ENCODE results near the gene FAM124A. TPM values are rescaled to one million over a fixed set of nuclear protein-coding genes. Genes with fewer than 3 reads are reported as not detected.

The FAM124A gene
- total RNA-seq, 1 experiment from 2014 or later: 3.1 TPM

DNA sequence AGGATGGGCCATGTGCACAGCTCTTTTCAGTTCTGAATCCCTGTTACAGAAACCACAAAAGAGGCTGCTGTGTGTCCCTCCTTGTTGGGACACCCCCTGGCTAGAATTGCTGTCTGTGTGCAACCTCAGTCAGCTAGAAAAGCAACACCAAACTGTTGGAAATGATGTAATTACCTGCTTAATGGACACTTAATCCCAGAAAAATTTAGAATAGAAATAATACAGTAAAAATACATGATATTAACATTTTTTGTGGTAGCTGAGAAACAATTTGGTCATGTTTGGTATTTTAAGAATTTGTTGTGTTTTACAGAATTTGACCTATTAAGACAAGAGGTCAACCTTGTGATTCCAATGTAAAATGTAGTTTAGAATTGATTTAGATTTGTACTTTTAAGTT, 46.8 kb downstream of the FAM124A start:
- H3K79me2 ChIP-seq (ENCODE audit: insufficient read depth, low read length): no peaks in the 10 kb centered on the region
- no peaks in the 10 kb centered on the region for H3K27me3 ChIP-seq (ENCODE audit: insufficient read depth, low read length)
- no peaks in the 10 kb centered on the region for H3K4me1 ChIP-seq (ENCODE audit: control insufficient read depth in 1 of 2, insufficient read depth in 2 of 2, low read length in 2 of 2)
- no peaks in the 10 kb centered on the region for H3K36me3 ChIP-seq (ENCODE audit: control insufficient read depth in 1 of 2, insufficient read depth in 2 of 2, low read length in 2 of 2)
- ChIA-PET POLR2A (no interaction called here), CTCF (interaction anchor here (2.2 kb wide), 1 partner anchor 17 kb away, joined by 10 read pairs; no protein-coding TSS in a partner anchor), RAD21 (ENCODE audit: low non-redundant PET in 1 of 2, low total read pairs in 2 of 2, uncharacterized antibody in 2 of 2, unreplicated experiment in 2 of 2) (no interaction called here)
- no peaks in the 10 kb centered on the region for H4K20me1 ChIP-seq (ENCODE audit: insufficient read depth)
- no peak overlapping the region for H3K4me2 ChIP-seq (ENCODE audit: low read length)
- TF ChIP-seq, protein P1, sequence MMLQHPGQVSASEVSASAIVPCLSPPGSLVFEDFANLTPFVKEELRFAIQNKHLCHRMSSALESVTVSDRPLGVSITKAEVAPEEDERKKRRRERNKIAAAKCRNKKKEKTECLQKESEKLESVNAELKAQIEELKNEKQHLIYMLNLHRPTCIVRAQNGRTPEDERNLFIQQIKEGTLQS (IDR thresholded peaks at IDR 0.05): no peak
- TF ChIP-seq SRF (IDR thresholded peaks at IDR 0.05; ENCODE audit: low read depth) (no peak), EGR1 (IDR thresholded peaks at IDR 0.05; ENCODE audit: low read depth) (no peak), FOSL1 (IDR thresholded peaks at IDR 0.05; ENCODE audit: low read depth) (no peak), EZH2 (IDR thresholded peaks at IDR 0.05) (no peak), ZNF274 (IDR thresholded peaks at IDR 0.05; ENCODE audit: low read depth, low read length) (no peak), YY1 (IDR thresholded peaks at IDR 0.05; ENCODE audit: extremely low read depth, insufficient replicate concordance, low read depth, low read length) (no peak), CEBPB (IDR thresholded peaks at IDR 0.05; ENCODE audit: low read depth) (no peak), TCF7L2 (IDR thresholded peaks at IDR 0.05; ENCODE audit: borderline replicate concordance, extremely low read depth, insufficient read depth, insufficient read length) (no peak), ELF1 (IDR thresholded peaks at IDR 0.05; ENCODE audit: borderline replicate concordance, low read depth) (no peak), JUND (IDR thresholded peaks at IDR 0.05) (no peak), SP1 (IDR thresholded peaks at IDR 0.05; ENCODE audit: low read depth) (no peak), POLR2A (IDR thresholded peaks at IDR 0.05; ENCODE audit: borderline replicate concordance, extremely low read depth, insufficient read depth, insufficient read length) (no peak), ZFX (IDR thresholded peaks at IDR 0.05) (no peak), CBX3 (IDR thresholded peaks at IDR 0.05; ENCODE audit: low read depth) (no peak), SIN3A (IDR thresholded peaks at IDR 0.05; ENCODE audit: low read depth) (no peak), RAD21 (IDR thresholded peaks at IDR 0.05; ENCODE audit: low read depth) (no peak)
- TF ChIP-seq, protein P2, sequence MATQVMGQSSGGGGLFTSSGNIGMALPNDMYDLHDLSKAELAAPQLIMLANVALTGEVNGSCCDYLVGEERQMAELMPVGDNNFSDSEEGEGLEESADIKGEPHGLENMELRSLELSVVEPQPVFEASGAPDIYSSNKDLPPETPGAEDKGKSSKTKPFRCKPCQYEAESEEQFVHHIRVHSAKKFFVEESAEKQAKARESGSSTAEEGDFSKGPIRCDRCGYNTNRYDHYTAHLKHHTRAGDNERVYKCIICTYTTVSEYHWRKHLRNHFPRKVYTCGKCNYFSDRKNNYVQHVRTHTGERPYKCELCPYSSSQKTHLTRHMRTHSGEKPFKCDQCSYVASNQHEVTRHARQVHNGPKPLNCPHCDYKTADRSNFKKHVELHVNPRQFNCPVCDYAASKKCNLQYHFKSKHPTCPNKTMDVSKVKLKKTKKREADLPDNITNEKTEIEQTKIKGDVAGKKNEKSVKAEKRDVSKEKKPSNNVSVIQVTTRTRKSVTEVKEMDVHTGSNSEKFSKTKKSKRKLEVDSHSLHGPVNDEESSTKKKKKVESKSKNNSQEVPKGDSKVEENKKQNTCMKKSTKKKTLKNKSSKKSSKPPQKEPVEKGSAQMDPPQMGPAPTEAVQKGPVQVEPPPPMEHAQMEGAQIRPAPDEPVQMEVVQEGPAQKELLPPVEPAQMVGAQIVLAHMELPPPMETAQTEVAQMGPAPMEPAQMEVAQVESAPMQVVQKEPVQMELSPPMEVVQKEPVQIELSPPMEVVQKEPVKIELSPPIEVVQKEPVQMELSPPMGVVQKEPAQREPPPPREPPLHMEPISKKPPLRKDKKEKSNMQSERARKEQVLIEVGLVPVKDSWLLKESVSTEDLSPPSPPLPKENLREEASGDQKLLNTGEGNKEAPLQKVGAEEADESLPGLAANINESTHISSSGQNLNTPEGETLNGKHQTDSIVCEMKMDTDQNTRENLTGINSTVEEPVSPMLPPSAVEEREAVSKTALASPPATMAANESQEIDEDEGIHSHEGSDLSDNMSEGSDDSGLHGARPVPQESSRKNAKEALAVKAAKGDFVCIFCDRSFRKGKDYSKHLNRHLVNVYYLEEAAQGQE (IDR thresholded peaks at IDR 0.05; ENCODE audit: low read depth): no peak
- TF ChIP-seq, protein P3, sequence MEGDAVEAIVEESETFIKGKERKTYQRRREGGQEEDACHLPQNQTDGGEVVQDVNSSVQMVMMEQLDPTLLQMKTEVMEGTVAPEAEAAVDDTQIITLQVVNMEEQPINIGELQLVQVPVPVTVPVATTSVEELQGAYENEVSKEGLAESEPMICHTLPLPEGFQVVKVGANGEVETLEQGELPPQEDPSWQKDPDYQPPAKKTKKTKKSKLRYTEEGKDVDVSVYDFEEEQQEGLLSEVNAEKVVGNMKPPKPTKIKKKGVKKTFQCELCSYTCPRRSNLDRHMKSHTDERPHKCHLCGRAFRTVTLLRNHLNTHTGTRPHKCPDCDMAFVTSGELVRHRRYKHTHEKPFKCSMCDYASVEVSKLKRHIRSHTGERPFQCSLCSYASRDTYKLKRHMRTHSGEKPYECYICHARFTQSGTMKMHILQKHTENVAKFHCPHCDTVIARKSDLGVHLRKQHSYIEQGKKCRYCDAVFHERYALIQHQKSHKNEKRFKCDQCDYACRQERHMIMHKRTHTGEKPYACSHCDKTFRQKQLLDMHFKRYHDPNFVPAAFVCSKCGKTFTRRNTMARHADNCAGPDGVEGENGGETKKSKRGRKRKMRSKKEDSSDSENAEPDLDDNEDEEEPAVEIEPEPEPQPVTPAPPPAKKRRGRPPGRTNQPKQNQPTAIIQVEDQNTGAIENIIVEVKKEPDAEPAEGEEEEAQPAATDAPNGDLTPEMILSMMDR (IDR thresholded peaks at IDR 0.05 in 2 of 3, conservative IDR thresholded peaks at IDR 0.05 in 1 of 3; ENCODE audit: borderline replicate concordance in 1 of 3, insufficient read depth in 1 of 3, low read depth in 2 of 3, low read length in 2 of 3): no peak
- TF ChIP-seq, protein P4, sequence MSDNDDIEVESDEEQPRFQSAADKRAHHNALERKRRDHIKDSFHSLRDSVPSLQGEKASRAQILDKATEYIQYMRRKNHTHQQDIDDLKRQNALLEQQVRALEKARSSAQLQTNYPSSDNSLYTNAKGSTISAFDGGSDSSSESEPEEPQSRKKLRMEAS (IDR thresholded peaks at IDR 0.05): no peak
- no peak overlapping the region for H3K9ac ChIP-seq (ENCODE audit: low read length)
- H3K27ac ChIP-seq (ENCODE audit: low read depth, low read length): no peak overlapping the region
- BruUV-seq (replicated peaks): no TSS peak
- H3K4me3 ChIP-seq (replicated peaks in 1 of 2; ENCODE audit: low read depth in 1 of 2, low read length in 2 of 2): no peak overlapping the region
- DNase-seq (ENCODE audit: low read depth, low spot score) (no peak), ATAC-seq (no peak)
- no peaks in the 10 kb centered on the region for H3K9me3 ChIP-seq (ENCODE audit: control insufficient read depth in 1 of 2, insufficient read depth in 1 of 2, low read depth in 1 of 2, low read length in 2 of 2)
- no peaks in the 10 kb centered on the region for H3K9me2 ChIP-seq (ENCODE audit: insufficient read depth)
- H2AFZ ChIP-seq (ENCODE audit: low read depth, low read length, poor library complexity, severe bottlenecking): no peak overlapping the region
- intact Hi-C loops (cut with micrococcal nuclease): no loop called here
